ENCODE data around the gene GFOD2.

Gene GFOD2

DNA sequence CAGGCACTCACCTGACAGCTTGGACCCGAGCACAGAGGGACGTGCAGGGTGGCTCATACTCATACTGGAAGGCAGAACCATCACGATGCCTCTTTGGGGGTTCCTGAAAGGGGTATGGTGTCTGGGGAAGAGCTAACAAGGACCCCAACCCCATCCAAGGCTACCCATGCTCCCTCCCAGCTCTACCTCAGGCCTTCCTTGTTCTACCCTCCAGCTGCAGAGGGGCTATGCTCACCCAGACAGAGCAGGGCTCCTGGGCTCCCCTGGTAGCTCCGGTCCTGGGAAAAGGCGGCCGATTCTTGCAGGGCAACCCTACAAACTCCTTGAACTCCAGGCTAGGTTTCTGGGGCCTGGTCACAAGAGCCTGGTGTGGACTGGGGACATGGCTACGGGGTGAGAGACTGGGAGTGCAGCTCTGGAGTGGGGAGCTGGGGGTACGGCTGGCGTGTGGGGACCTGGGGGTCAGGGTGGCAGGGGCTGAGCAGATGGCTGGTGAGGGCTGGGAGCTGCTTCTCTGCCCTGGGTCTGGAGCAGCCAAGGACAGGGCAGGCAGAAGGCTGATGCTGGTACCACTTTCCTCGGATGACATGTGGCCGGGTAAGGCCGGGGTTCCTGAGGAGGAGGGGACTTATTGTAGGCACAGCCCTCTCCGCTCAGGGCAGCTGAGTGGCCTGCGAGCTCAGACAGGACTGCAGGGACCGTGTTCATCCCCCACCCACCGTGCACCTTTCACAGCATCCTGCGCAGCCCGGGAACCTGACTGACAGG, 61.2 kb downstream of the GFOD2 start:
- no peak for DNase-seq (ENCODE audit: low spot score)

- no peak for DNase-seq (ENCODE audit: low spot score)
Observed at GRCh38 chr16:67657017-67657608, 62.0 kb downstream of the GFOD2 start.

- DNase-seq (ENCODE audit: low spot score), result no peak
Observed at GRCh38 chr16:67656344-67657016, 62.6 kb downstream of the GFOD2 start.

- no peak for DNase-seq (ENCODE audit: low spot score)
Observed at GRCh38 chr16:67655363-67655762, 63.8 kb downstream of the GFOD2 start.

GRCh38 chr16:67654403-67654911, 64.7 kb downstream of the GFOD2 start:
- DNase-seq (ENCODE audit: low spot score), result no peak

- DNase-seq (ENCODE audit: low spot score), result no peak
Observed at GRCh38 chr16:67653789-67654402, 65.2 kb downstream of the GFOD2 start.

DNA sequence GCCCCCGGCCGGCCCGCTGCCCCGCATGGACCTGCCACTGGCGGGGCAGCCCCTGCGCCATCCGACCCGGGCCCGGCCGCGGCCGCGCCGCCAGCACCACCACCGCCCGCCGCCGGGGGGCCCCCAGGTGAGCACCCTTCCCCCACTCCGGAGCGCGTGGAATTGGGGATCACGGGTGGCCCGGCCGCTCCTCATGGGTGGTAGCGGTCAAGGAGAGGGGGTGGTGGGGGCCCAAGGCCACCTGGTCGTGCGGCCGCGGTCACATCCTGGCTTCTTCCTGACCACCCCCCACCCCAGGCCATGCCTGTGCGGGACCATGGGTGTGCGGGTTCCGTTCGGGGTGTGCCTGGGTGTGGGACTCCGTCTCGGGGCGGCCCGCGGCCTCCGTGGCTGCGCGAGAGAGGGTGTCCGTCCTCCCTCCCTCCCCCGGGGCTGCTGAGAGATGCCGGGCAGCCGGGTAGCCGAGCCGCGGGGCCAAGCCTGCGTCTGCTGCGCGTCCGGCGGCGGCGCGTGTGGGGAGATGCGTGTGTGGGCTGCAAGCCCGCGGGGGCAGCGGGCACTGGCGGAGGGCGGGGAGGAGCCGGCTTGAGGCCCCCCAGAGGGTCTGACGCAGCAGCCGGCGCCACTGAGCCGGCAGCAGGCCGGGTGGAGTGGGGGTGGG, 65.9 kb downstream of the GFOD2 start:
- no peak for DNase-seq (ENCODE audit: low spot score)

DNA sequence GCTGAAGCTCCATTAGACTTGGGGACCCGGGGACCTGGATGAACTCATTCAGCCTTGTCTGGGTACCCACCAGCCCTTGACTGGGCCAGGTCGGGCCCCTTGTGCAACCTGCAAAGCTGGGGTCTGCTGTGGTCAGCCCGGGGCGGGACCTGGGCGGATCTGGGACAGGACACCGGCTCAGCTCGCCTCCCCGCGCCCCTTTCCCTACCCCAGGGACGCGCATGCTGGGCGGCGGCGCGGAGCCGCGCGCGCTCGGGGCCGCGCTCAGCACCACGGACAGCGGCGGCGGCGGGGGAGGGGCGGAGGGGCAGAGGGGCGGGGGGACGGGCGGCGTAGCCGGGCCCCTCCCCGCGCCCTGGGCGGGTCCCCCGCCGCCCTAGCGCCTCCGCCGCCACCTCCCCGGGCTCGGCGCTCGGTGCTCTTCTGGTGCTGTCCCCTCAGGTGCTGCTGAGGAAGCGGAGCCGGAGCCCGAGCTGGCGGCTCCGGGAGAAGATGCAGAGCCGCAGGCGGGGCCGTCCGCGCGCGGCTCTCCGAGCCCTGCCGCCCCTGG, 66.5 kb downstream of the GFOD2 start:
- no peak for DNase-seq (ENCODE audit: low spot score)

GRCh38 chr16:67651847-67652246, 67.3 kb downstream of the GFOD2 start:
- no peak for DNase-seq (ENCODE audit: low spot score)

DNA sequence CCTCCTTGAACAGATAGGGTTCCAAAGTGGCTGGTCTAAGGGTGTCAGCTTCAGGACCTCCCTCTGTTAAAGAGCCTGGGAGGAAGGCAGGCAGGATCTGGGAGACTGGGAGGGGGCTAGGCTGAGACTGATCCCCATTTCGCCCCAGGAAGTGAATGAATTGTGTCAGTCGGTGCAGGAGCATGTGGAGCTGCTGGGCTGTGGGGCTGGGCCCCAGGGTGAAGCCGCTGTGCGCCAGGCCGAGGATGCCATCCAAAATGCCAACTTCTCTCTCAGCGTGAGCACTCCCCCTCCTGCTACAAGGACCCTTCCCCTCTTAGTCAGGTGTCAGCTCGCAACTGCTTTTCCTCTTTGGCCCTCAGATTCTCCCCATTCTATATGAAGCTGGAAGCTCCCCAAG, 68.1 kb downstream of the GFOD2 start:
- DNase-seq (ENCODE audit: low spot score), result no peak

DNA sequence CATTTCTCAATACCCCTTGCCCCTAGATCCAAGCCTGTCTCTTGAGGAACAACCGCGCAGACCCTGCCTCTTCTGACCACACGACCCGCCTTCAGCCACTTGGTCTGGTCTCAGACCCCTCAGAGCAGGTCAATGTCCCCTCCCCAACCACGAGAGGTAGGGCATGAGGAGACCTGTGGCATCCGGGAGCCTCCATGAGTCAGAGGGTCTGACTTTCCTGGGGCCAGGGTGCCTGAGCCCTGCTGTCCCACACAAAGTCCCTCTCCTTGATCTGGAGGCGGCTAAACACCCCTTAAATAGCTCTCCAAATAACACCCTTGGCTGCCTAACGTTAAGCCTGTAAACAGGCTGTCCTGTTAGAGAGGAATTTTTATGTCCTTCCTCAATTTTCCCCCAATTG, 69.1 kb downstream of the GFOD2 start:
- DNase-seq (ENCODE audit: low spot score), result no peak

- no peak for DNase-seq (ENCODE audit: low spot score)
Observed at GRCh38 chr16:67649494-67649931, 69.6 kb downstream of the GFOD2 start.

DNA sequence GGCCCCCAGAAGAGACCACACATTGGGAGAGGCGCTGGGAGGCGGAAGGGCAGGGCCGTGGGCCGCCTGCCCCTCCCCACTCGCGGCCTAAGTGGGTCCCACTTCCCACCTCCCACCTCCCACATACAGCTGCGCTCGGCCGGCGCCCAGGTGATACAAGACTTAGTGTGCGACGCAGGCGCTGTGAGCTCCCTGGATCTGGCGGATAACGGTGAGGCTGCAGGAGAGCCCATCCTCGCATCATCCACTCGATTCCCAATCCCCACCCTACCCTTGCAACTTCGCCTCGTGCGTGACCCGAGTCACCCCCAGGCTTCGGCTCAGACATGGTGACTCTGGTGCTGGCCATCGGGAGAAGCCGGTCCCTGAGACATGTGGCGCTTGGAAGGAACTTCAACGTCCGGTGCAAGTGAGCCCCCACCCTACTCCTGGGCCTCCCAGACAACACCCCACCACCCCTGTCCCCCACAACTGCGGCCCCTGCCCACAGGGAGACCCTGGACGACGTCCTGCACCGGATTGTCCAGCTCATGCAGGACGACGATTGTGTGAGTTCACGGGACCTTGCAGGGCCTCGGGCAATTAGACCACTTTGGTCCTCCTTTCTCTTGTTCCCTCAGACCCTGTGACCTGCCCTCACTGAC, 70.2 kb downstream of the GFOD2 start:
- DNase-seq (ENCODE audit: low spot score), result no peak

- no peak for DNase-seq (ENCODE audit: low spot score)
Observed at GRCh38 chr16:67648088-67648763, 70.9 kb downstream of the GFOD2 start.

- DNase-seq (ENCODE audit: low spot score), result no peak
Observed at GRCh38 chr16:67647681-67648080, 71.4 kb downstream of the GFOD2 start.

GRCh38 chr16:67647111-67647651, 71.9 kb downstream of the GFOD2 start:
- DNase-seq (ENCODE audit: low spot score), result no peak

- no peak for DNase-seq (ENCODE audit: low spot score)
Observed at GRCh38 chr16:67645397-67646121, 73.6 kb downstream of the GFOD2 start.

DNA sequence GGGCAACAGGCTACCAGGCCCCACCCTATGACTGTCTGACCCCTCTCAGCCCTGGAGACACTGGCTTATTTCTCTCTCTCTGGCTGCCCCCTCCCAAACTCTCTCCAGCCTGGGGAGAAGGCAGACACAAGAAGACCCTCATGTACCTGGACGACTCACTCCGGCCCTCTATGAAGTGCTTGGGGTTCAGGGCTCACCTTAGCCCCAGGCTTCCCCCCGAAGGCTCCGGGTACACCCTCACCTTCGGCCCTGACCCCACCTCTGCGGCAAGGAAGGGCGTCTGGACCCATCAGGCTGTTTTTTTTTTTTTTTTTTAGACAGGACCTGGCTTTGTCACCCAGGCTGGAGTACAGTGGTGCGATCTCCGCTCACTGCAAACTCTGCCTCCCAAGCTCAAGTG, 75.1 kb downstream of the GFOD2 start:
- DNase-seq (ENCODE audit: low spot score), result no peak

Data from CD4-positive, alpha-beta T cell treated with Interleukin-6 at 100 ng/mL for 8 hours (primary cell).